Neural progenitor cell (in vitro differentiated cells): ENCODE results near the gene FFAR2. TPM values are rescaled to one million over a fixed set of nuclear protein-coding genes. Genes with fewer than 3 reads are reported as not detected.

Experiments
- DNase-seq: peaks from one replicate; pipeline ENCODE4 v3.0.0-alpha.2; 2016; ENCODE audit warnings: low spot score
- H2AFZ ChIP-seq: fragments of 200-600 bp; sonication (generic); replicated peaks from 2 replicates; pipeline ENCODE4 v1.6.1; 2016; ENCODE audit warnings: antibody characterized with exemption
- H3F3A ChIP-seq: fragments of 200-600 bp; sonication (generic); 2 replicates; pipeline ENCODE4 v1.6.1; 2016; ENCODE audit warnings: antibody characterized with exemption, low read depth
- H3K27ac ChIP-seq: fragments of 200-600 bp; sonication (generic); 2 replicates; pipeline ENCODE4 v1.5.1; 2016; ENCODE audit warnings: mild to moderate bottlenecking
- H3K27me3 ChIP-seq: fragments of 200-600 bp; sonication (generic); 2 replicates; pipeline ENCODE4 v1.6.1; 2016; ENCODE audit warnings: mild to moderate bottlenecking, moderate library complexity
- H3K36me3 ChIP-seq: fragments of 200-600 bp; sonication (generic); 2 replicates; pipeline ENCODE4 v1.5.1; 2016
- H3K4me1 ChIP-seq: fragments of 200-600 bp; sonication (generic); 2 replicates; pipeline ENCODE4 v1.6.1; 2016; ENCODE audit warnings: mixed run types
- H3K4me2 ChIP-seq: fragments of 200-600 bp; sonication (generic); 2 replicates; pipeline ENCODE4 v1.6.1; 2016
- H3K4me3 ChIP-seq: fragments of 200-600 bp; sonication (generic); 2 replicates; pipeline ENCODE4 v1.5.1; 2016
- H3K79me2 ChIP-seq: fragments of 200-600 bp; sonication (generic); 2 replicates; pipeline ENCODE4 v1.6.1; 2016; ENCODE audit warnings: low read depth
- H3K9ac ChIP-seq: fragments of 200-600 bp; sonication (generic); 2 replicates; pipeline ENCODE4 v1.6.1; 2016
- H3K9me3 ChIP-seq: fragments of 200-600 bp; sonication (generic); 2 replicates; pipeline ENCODE4 v1.5.1; 2016; ENCODE audit warnings: low read depth
- H4K20me1 ChIP-seq: fragments of 200-600 bp; sonication (generic); 2 replicates; pipeline ENCODE4 v1.6.1; 2016; ENCODE audit warnings: low read depth
- H3K27ac Mint-ChIP-seq: 3 replicates; pipeline ENCODE4 v1.8.0; 2021; ENCODE audit warnings: mixed read lengths
- H3K27me3 Mint-ChIP-seq: 2 replicates; pipeline ENCODE4 v1.8.0; 2022; ENCODE audit warnings: low read depth, mild to moderate bottlenecking, inconsistent platforms, moderate library complexity, mixed read lengths; ENCODE audit not compliant: insufficient read depth
- H3K36me3 Mint-ChIP-seq: 3 replicates; pipeline ENCODE4 v1.8.0; 2021; ENCODE audit warnings: mixed read lengths
- H3K4me1 Mint-ChIP-seq: 3 replicates; pipeline ENCODE4 v1.8.0; 2021; ENCODE audit warnings: mixed read lengths
- H3K4me3 Mint-ChIP-seq: 3 replicates; pipeline ENCODE4 v1.8.0; 2021; ENCODE audit warnings: mild to moderate bottlenecking, moderate library complexity, mixed read lengths
- H3K9me3 Mint-ChIP-seq: 3 replicates; pipeline ENCODE4 v1.8.0; 2020; ENCODE audit warnings: mixed read lengths
- EZH2 ChIP-seq: fragments of 200-600 bp; sonication (generic); IDR thresholded peaks from 2 replicates; pipeline ENCODE4 v1.6.1; 2017; ENCODE audit warnings: antibody characterized with exemption, mild to moderate bottlenecking, moderate library complexity
- EZH2phosphoT487 ChIP-seq: fragments of 200-600 bp; sonication (generic); IDR thresholded peaks from 2 replicates; pipeline ENCODE4 v1.6.1; 2017; ENCODE audit warnings: antibody characterized with exemption
- total RNA-seq: library from RNA; depleted of rRNA; stranded (reverse); fragments of >200 nt; gene quantifications from 2 replicates; pipeline ENCODE4 v1.2.3, GENCODE V29; 2015; ENCODE audit warnings: low replicate concordance
- TF ChIP-seq, protein P1 (sequence below): fragments of 200-600 bp; sonication (generic); IDR thresholded peaks from 2 replicates; pipeline ENCODE4 v1.5.1; 2017; ENCODE audit warnings: antibody characterized with exemption, mild to moderate bottlenecking

Gene FFAR2
- total RNA-seq, 1 donor from 2014 or later = not detected

DNA sequence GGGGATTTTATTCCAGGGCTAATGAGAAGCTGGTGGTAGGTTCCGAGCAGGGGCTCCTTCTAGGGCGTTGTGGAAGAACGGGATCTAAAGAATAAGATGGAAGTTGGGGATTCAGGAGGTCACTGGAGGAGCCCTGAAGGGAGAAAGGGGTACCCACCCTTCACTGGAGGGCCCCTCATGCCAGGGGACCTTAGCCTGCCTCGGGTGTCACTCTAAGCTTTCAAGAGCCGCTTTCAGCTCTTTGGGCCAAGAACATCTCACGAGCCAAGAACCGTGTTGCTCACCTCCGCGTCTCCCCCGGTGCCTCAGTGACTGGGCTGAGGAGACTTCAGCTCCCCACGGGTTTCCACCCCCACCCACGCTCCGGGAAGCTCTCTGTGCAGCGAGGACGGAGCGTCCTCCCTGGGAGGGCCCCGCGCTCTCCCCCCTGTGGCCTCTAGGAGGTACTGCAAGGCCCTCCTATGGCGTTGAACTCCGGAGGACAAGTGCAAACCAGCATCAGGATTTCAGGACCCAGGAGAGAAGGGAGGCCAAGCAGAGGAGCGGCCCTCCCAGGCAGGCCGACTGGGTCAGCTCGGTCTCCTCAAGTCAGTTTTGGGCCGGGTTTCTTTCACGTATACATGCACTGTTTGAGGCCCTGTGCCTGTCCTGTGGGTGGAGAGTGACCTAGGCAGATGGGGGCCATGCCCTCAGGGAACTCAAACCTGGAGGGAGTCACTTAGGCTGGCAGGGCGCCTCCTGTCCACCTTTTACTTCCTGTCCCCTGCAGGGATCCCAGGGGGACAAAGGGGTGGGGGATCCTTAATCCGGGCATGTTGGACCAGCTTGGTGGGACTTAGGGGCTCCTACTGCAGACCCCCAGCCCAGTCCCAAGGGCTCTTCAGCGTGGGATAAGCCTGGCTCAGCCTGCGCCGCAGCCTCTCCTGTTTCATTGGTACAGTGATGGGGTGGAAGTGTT is 47.3 kb downstream of the FFAR2 start:
- DNase-seq = peak; percentile 76
- Histone ChIP-seq H3K4me1 (no peaks in the 10 kb centered on the region), H3K4me3 (no peak overlapping the region), H3K9me3 (no peaks in the 10 kb centered on the region), H3F3A (no peaks in the 10 kb centered on the region), H2AFZ (no peak overlapping the region), H3K4me2 (no peak overlapping the region), H3K36me3 (no peaks in the 10 kb centered on the region), H3K79me2 (no peaks in the 10 kb centered on the region), H3K27me3 (peaks cover 4% of the 10 kb centered on the region), H3K27ac (no peak overlapping the region), H3K9ac (no peak overlapping the region), H4K20me1 (peaks cover 6% of the 10 kb centered on the region)
- H3K27ac Mint-ChIP-seq = no peak overlapping the region
- H3K4me1 Mint-ChIP-seq = no peaks in the 10 kb centered on the region
- no peaks in the 10 kb centered on the region for H3K36me3 Mint-ChIP-seq
- H3K9me3 Mint-ChIP-seq = no peaks in the 10 kb centered on the region
- peaks cover 9% of the 10 kb centered on the region for H3K27me3 Mint-ChIP-seq
- TF ChIP-seq EZH2 = no peak
- no peak for TF ChIP-seq EZH2phosphoT487
- TF ChIP-seq, protein P1, sequence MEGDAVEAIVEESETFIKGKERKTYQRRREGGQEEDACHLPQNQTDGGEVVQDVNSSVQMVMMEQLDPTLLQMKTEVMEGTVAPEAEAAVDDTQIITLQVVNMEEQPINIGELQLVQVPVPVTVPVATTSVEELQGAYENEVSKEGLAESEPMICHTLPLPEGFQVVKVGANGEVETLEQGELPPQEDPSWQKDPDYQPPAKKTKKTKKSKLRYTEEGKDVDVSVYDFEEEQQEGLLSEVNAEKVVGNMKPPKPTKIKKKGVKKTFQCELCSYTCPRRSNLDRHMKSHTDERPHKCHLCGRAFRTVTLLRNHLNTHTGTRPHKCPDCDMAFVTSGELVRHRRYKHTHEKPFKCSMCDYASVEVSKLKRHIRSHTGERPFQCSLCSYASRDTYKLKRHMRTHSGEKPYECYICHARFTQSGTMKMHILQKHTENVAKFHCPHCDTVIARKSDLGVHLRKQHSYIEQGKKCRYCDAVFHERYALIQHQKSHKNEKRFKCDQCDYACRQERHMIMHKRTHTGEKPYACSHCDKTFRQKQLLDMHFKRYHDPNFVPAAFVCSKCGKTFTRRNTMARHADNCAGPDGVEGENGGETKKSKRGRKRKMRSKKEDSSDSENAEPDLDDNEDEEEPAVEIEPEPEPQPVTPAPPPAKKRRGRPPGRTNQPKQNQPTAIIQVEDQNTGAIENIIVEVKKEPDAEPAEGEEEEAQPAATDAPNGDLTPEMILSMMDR = peak; percentile 89
- H3K4me3 Mint-ChIP-seq = no peak overlapping the region

- Mint-ChIP-seq H3K36me3 (no peaks in the 10 kb centered on the region), H3K27ac (no peak overlapping the region), H3K9me3 (no peaks in the 10 kb centered on the region), H3K4me3 (no peak overlapping the region), H3K27me3 (peaks cover 13% of the 10 kb centered on the region), H3K4me1 (peaks cover 4% of the 10 kb centered on the region)
- H3K79me2 ChIP-seq = no peaks in the 10 kb centered on the region
- H3K4me2 ChIP-seq = no peak overlapping the region
- DNase-seq = no peak
- no peak overlapping the region for H3K9ac ChIP-seq
- no peaks in the 10 kb centered on the region for H3K4me1 ChIP-seq
- no peaks in the 10 kb centered on the region for H3K36me3 ChIP-seq
- TF ChIP-seq EZH2phosphoT487 (no peak), EZH2 (no peak)
- TF ChIP-seq, protein P1 = no peak
- no peaks in the 10 kb centered on the region for H3K9me3 ChIP-seq
- no peak overlapping the region for H3K27ac ChIP-seq
- no peaks in the 10 kb centered on the region for H3F3A ChIP-seq
- no peak overlapping the region for H2AFZ ChIP-seq
- peaks cover 6% of the 10 kb centered on the region for H4K20me1 ChIP-seq
- no peaks in the 10 kb centered on the region for H3K27me3 ChIP-seq
- no peak overlapping the region for H3K4me3 ChIP-seq
These were observed 49.3 kb downstream of the FFAR2 start for GRCh38 chr19:35497406-35497805.

DNA sequence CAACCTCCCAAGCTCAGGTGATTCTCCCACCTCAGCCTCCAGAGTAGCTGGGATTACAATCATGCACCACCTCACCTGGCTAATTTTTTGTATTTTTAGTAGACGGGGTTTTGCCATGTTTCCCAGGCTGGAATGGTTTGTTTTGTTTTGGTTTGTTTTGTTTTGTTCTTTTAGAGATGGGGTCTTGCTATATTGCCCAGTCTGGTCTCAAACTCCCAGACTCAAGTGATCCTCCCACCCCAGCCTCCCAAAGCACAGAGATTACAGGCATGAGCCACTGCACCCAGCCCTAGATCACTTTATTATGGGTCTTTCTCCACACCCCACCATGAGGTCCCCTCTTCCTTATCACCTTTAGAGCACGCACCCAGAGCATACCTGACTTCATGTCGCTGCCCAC is 50.2 kb downstream of the FFAR2 start:
- peaks cover 13% of the 10 kb centered on the region for H3K27me3 Mint-ChIP-seq
- H3K9ac ChIP-seq = no peak overlapping the region
- H3K4me1 Mint-ChIP-seq = peaks cover 4% of the 10 kb centered on the region
- DNase-seq = no peak
- no peaks in the 10 kb centered on the region for H3K79me2 ChIP-seq
- H2AFZ ChIP-seq = no peak overlapping the region
- H3K27ac ChIP-seq = no peak overlapping the region
- no peak overlapping the region for H3K27ac Mint-ChIP-seq
- H3K4me3 Mint-ChIP-seq = no peak overlapping the region
- no peaks in the 10 kb centered on the region for H3K9me3 Mint-ChIP-seq
- peaks cover 6% of the 10 kb centered on the region for H4K20me1 ChIP-seq
- H3F3A ChIP-seq = no peaks in the 10 kb centered on the region
- H3K36me3 ChIP-seq = no peaks in the 10 kb centered on the region
- no peaks in the 10 kb centered on the region for H3K27me3 ChIP-seq
- no peaks in the 10 kb centered on the region for H3K36me3 Mint-ChIP-seq
- H3K9me3 ChIP-seq = no peaks in the 10 kb centered on the region
- TF ChIP-seq, protein P1 = no peak
- TF ChIP-seq EZH2 (no peak), EZH2phosphoT487 (no peak)
- H3K4me2 ChIP-seq = no peak overlapping the region
- no peak overlapping the region for H3K4me3 ChIP-seq
- no peaks in the 10 kb centered on the region for H3K4me1 ChIP-seq
